ENCODE results near the gene EIF1.
"Not testable (repeated sequence)": the region's sequence is repeated elsewhere in the genome, so short reads cannot be mapped to it uniquely, and the experiment has no call there.

The EIF1 gene

DNA sequence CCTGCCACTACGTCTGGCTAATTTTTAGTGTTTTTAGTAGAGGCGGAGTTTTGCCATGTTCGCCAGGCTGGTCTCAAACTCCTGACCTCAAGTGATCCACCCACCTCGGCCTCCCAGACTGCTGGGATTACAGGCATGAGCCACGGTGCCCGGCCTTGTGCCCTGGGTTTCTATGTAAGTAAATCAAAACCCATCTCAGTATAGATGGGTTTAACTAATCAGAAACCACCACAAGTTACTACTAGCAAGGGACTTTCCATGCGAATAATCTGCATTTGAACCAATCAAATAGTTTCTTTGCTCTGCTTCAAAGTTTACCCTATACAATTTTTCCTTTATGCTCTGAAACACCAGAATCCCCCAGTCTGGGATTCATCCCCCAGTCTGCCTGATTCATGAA is 16.5 kb upstream of the EIF1 start:
- Histone ChIP-seq H3K4me1 (ENCODE audit: low read length) (peaks cover 23% of the 10 kb centered on the region), H2AFZ (ENCODE audit: low read length) (no peak overlapping the region), H3K27me3 (replicated peaks; ENCODE audit: insufficient read depth, low read length) (no peaks in the 10 kb centered on the region), H4K20me1 (ENCODE audit: insufficient read depth, low read length) (no peaks in the 10 kb centered on the region), H3K4me2 (ENCODE audit: low read depth, low read length) (no peak overlapping the region), H3F3A (ENCODE audit: insufficient read depth, low read length) (peaks cover 15% of the 10 kb centered on the region), H3K9me3 (replicated peaks; ENCODE audit: insufficient read depth, low read length) (no peaks in the 10 kb centered on the region), H3K27ac (ENCODE audit: low read length) (no peak overlapping the region), H3K79me2 (ENCODE audit: low read length) (no peaks in the 10 kb centered on the region), H3K9me2 (replicated peaks; ENCODE audit: insufficient read depth, low read length) (no peaks in the 10 kb centered on the region), H3K36me3 (replicated peaks; ENCODE audit: insufficient read depth, low read length) (no peaks in the 10 kb centered on the region), H3K9ac (ENCODE audit: low read length) (no peak overlapping the region), H3K4me3 (ENCODE audit: low read length) (no peak overlapping the region)
- no peak for TF ChIP-seq EZH2phosphoT487 (IDR thresholded peaks at IDR 0.05; ENCODE audit: low read length)
- TF ChIP-seq, protein P1, sequence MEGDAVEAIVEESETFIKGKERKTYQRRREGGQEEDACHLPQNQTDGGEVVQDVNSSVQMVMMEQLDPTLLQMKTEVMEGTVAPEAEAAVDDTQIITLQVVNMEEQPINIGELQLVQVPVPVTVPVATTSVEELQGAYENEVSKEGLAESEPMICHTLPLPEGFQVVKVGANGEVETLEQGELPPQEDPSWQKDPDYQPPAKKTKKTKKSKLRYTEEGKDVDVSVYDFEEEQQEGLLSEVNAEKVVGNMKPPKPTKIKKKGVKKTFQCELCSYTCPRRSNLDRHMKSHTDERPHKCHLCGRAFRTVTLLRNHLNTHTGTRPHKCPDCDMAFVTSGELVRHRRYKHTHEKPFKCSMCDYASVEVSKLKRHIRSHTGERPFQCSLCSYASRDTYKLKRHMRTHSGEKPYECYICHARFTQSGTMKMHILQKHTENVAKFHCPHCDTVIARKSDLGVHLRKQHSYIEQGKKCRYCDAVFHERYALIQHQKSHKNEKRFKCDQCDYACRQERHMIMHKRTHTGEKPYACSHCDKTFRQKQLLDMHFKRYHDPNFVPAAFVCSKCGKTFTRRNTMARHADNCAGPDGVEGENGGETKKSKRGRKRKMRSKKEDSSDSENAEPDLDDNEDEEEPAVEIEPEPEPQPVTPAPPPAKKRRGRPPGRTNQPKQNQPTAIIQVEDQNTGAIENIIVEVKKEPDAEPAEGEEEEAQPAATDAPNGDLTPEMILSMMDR (IDR thresholded peaks at IDR 0.05; ENCODE audit: low read length): no peak
- TF ChIP-seq EZH2 (optimal IDR thresholded peaks at IDR 0.05; ENCODE audit: low read depth, low read length): no peak
- no peak for DNase-seq

DNA sequence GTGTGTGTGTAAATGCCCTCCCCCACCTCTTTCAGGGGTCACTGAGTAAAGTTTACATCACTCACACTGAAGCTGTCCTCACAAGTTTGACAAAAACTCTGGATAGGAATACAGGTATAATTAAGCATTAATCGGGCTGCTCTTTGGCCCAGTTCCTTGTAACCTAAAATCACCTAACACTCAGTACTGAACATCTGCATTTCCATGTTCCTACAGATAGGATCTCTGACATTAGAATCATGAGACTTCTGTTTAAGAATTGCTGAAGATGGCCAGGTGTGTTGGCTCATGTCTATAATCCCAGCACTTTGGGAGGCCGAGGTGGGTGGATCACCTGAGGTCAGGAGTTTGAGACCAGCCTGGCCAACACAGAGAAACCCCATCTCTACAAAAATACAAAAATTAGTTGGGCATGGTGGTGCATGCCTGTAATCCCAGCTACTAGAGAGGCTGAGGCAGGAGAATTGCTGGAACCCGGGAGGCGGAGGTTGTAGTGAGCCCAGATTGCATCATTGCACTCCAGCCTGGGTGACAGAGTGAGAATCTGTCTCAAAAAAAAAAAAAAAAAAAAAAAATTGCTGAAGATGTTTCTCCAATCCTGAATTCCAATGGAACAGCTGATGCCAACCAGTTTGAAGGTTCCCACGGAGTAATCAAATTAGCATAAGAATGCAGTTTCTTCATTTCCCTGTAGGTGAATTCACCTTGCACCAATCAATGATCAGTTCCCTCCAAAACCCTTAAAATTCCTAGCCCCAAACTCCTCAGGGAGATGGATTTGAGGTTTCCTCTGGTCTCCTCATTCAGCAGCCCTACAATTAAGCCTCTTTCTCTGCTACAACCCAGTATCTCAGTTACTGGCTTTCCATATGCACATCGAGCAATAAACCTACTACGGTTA is 13.3 kb upstream of the EIF1 start:
- H3K9me3 ChIP-seq (replicated peaks; ENCODE audit: insufficient read depth, low read length); DNase-seq; H3K27me3 ChIP-seq (replicated peaks; ENCODE audit: insufficient read depth, low read length); H3K9ac ChIP-seq (ENCODE audit: low read length); H3K4me2 ChIP-seq (ENCODE audit: low read depth, low read length); H3K36me3 ChIP-seq (replicated peaks; ENCODE audit: insufficient read depth, low read length); H3K4me3 ChIP-seq (ENCODE audit: low read length); H4K20me1 ChIP-seq (ENCODE audit: insufficient read depth, low read length); H3K79me2 ChIP-seq (ENCODE audit: low read length); H3K9me2 ChIP-seq (replicated peaks; ENCODE audit: insufficient read depth, low read length); H2AFZ ChIP-seq (ENCODE audit: low read length): not testable (repeated sequence)
- H3K27ac ChIP-seq (ENCODE audit: low read length): peak overlapping the region; percentile 36; the same call in 1 of the 2 replicates
- peaks cover 23% of the 10 kb centered on the region for H3K4me1 ChIP-seq (ENCODE audit: low read length)
- peaks cover 16% of the 10 kb centered on the region for H3F3A ChIP-seq (ENCODE audit: insufficient read depth, low read length)

GRCh38 chr17:41676058-41676419 is 12.6 kb upstream of the EIF1 start:
- no peaks in the 10 kb centered on the region for H3K79me2 ChIP-seq (ENCODE audit: low read length)
- H4K20me1 ChIP-seq (ENCODE audit: insufficient read depth, low read length): no peaks in the 10 kb centered on the region
- H3K27ac ChIP-seq (ENCODE audit: low read length): peak overlapping the region; percentile 36; the same call in 1 of the 2 replicates
- DNase-seq: no peak
- H3K4me3 ChIP-seq (ENCODE audit: low read length): no peak overlapping the region
- H3K36me3 ChIP-seq (replicated peaks; ENCODE audit: insufficient read depth, low read length): no peaks in the 10 kb centered on the region
- H3K27me3 ChIP-seq (replicated peaks; ENCODE audit: insufficient read depth, low read length): no peaks in the 10 kb centered on the region
- H3K4me1 ChIP-seq (ENCODE audit: low read length): peaks cover 23% of the 10 kb centered on the region
- peaks cover 16% of the 10 kb centered on the region for H3F3A ChIP-seq (ENCODE audit: insufficient read depth, low read length)
- no peak overlapping the region for H2AFZ ChIP-seq (ENCODE audit: low read length)
- H3K9me3 ChIP-seq (replicated peaks; ENCODE audit: insufficient read depth, low read length): no peaks in the 10 kb centered on the region
- H3K9me2 ChIP-seq (replicated peaks; ENCODE audit: insufficient read depth, low read length): no peaks in the 10 kb centered on the region
- TF ChIP-seq EZH2 (optimal IDR thresholded peaks at IDR 0.05; ENCODE audit: low read depth, low read length): no peak
- TF ChIP-seq, protein P1 (IDR thresholded peaks at IDR 0.05; ENCODE audit: low read length): no peak
- no peak for TF ChIP-seq EZH2phosphoT487 (IDR thresholded peaks at IDR 0.05; ENCODE audit: low read length)
- no peak overlapping the region for H3K9ac ChIP-seq (ENCODE audit: low read length)
- peak overlapping the region; percentile 16; the same call in 1 of the 2 replicates for H3K4me2 ChIP-seq (ENCODE audit: low read depth, low read length)

- Histone ChIP-seq H3K9me3 (replicated peaks; ENCODE audit: insufficient read depth, low read length) (no peaks in the 10 kb centered on the region), H3K79me2 (ENCODE audit: low read length) (no peaks in the 10 kb centered on the region), H3F3A (ENCODE audit: insufficient read depth, low read length) (peaks cover 16% of the 10 kb centered on the region), H2AFZ (ENCODE audit: low read length) (peak overlapping the region; percentile 67), H3K4me3 (ENCODE audit: low read length) (peak overlapping the region; percentile 53), H3K4me2 (ENCODE audit: low read depth, low read length) (peak overlapping the region; percentile 80), H3K36me3 (replicated peaks; ENCODE audit: insufficient read depth, low read length) (no peaks in the 10 kb centered on the region), H4K20me1 (ENCODE audit: insufficient read depth, low read length) (no peaks in the 10 kb centered on the region), H3K9me2 (replicated peaks; ENCODE audit: insufficient read depth, low read length) (no peaks in the 10 kb centered on the region), H3K4me1 (ENCODE audit: low read length) (peaks cover 23% of the 10 kb centered on the region), H3K27ac (ENCODE audit: low read length) (peak overlapping the region; percentile 73), H3K27me3 (replicated peaks; ENCODE audit: insufficient read depth, low read length) (no peaks in the 10 kb centered on the region), H3K9ac (ENCODE audit: low read length) (peak overlapping the region; percentile 51)
- DNase-seq: no peak
- TF ChIP-seq, protein P1 (IDR thresholded peaks at IDR 0.05; ENCODE audit: low read length): no peak
- TF ChIP-seq EZH2 (optimal IDR thresholded peaks at IDR 0.05; ENCODE audit: low read depth, low read length) (no peak), EZH2phosphoT487 (IDR thresholded peaks at IDR 0.05; ENCODE audit: low read length) (no peak)
These were observed 10.2 kb upstream of the EIF1 start for GRCh38 chr17:41678411-41678906.
